Right ventricle myocardium superior (tissue), 1 donor: ENCODE data around the gene PRPS1. TPM values are rescaled to one million over a fixed set of nuclear protein-coding genes. Genes with fewer than 3 reads are reported as not detected.
"Not testable (repeated sequence)": the region's sequence is repeated elsewhere in the genome, so short reads cannot be mapped to it uniquely, and the experiment has no call there.

Experiments used
- ATAC-seq: fragments of 200-7000 bp; cut with Tn5 transposase; one replicate; pipeline ENCODE4 v1.9.1; 2020; ENCODE audit warnings: mild to moderate bottlenecking; ENCODE audit not compliant: poor library complexity
- DNase-seq: peaks from one replicate; pipeline ENCODE4 v3.0.0-alpha.2; 2020
- intact Hi-C: fragments of 100-400 bp; cut with DNase I; formaldehyde crosslinking; loops from one replicate; pipeline ENCODE4 v1.11.2; 2022
- total RNA-seq: library from RNA; stranded (reverse); fragmentation: NEBNext Ultra II Directional; extraction: Animal tissue kit (Norgen Biotek cat#: 25700); gene quantifications from one replicate; pipeline ENCODE4 v1.2.1, GENCODE V29; 2021
- donor health status: DM: no; HTN: yes; CAD: no; lungs with severe emphysema.

PRPS1 gene
- total RNA-seq, 1 donor from 2014 or later: 20.7 TPM

GRCh38 chrX:107669885-107670628, 41.7 kb downstream of the PRPS1 start:
- DNase-seq: no peak
- intact Hi-C loops: loop anchor here (5.0 kb wide), 1 partner anchor 107 kb away; the partner anchor contains the start of genes NCBP2L and TSC22D3
- ATAC-seq: no peak

DNA sequence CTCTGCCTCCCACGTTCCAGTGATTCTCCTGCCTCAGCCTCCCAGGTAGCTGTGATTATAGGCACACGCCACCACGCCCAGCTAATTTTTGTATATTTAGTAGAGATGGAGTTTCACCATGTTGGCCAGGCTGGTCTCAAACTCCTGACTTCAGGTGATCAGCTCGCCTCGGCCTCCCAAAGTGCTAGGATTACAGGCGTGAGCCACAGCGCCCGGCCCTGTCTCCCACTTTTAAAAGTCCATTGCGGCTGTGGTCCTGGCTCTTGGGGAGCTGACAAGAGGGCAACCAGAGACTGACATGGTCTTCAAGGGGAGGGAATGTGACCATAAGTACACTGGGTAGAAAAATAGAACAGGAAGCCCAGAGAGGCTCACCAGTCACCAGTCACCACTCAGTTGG, 42.9 kb downstream of the PRPS1 start:
- not testable (repeated sequence) for ATAC-seq, DNase-seq
- intact Hi-C loops: loop anchor here (5.0 kb wide), 1 partner anchor 106 kb away; the partner anchor contains the start of genes NCBP2L and TSC22D3

- intact Hi-C loops: loop anchor here (5.0 kb wide), 1 partner anchor 104 kb away; the partner anchor contains the start of genes NCBP2L and TSC22D3
- ATAC-seq (peak; percentile 44), DNase-seq (peak; percentile 80)
Measured at GRCh38 chrX:107672955-107673378, 44.7 kb downstream of the PRPS1 start.

DNA sequence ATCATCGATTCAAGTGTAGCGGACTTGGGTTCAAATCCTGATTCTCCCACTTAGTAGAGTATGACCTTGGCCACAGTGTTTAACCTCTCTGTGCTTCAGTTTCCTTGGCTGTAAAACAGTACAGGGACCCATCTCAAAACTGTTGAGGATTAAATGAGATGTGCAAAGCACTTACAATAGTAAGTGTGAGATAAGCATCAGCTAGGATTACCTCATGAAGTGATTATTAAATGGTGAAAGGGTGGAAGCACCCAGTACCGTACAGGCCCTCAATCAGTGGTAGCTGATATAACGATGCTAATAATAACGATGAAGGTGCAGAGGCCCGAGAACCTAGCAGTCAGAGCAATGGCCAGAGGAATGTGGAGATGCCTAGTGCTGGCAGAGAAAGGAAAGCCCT, 45.1 kb downstream of the PRPS1 start:
- DNase-seq (no peak), ATAC-seq (no peak)
- intact Hi-C loops: loop anchor here (5.0 kb wide), 1 partner anchor 104 kb away; the partner anchor contains the start of genes NCBP2L and TSC22D3

DNA sequence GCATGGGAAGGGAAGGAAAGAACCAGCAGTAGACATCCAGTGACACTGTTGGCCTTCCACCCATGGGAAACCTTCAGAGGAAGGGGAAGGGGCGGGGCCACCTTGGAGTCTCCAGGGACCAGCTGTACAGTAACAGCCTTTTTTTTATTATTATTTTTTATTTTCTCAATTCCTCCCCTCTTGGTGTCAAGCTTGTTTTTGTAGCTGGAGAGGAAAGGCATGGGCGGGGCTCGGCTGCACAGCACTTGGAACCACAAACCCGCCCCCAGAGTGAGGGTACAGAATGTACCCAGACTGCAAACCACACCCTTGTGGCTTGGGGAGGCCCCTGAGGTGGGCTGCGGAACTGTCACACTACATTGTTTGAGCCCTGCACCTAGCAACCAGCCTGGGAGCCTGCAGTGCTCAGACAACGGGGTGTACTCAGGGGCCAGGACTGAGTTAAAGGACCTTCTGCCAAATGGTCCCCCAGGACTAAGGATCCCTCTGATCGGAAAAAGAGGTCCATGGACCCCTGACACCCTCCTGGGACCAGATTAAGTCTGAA, 45.7 kb downstream of the PRPS1 start:
- peak; percentile 61 for ATAC-seq
- intact Hi-C loops: loop anchor here (5.0 kb wide), 1 partner anchor 103 kb away; the partner anchor contains the start of genes NCBP2L and TSC22D3
- DNase-seq: peak; percentile 91

- ATAC-seq (peak; percentile 44), DNase-seq (peak; percentile 70)
- intact Hi-C loops: loop anchor here (5.0 kb wide), 2 partner anchors 38 to 103 kb away; partner anchors contain the start of genes NCBP2L and TSC22D3
Measured at GRCh38 chrX:107674480-107675364, 46.4 kb downstream of the PRPS1 start.

- ATAC-seq (no peak), DNase-seq (no peak)
- intact Hi-C loops: loop anchor here (5.0 kb wide), 1 partner anchor 37 kb away; no protein-coding TSS in a partner anchor
Measured at GRCh38 chrX:107675365-107675654, 47.0 kb downstream of the PRPS1 start.

DNA sequence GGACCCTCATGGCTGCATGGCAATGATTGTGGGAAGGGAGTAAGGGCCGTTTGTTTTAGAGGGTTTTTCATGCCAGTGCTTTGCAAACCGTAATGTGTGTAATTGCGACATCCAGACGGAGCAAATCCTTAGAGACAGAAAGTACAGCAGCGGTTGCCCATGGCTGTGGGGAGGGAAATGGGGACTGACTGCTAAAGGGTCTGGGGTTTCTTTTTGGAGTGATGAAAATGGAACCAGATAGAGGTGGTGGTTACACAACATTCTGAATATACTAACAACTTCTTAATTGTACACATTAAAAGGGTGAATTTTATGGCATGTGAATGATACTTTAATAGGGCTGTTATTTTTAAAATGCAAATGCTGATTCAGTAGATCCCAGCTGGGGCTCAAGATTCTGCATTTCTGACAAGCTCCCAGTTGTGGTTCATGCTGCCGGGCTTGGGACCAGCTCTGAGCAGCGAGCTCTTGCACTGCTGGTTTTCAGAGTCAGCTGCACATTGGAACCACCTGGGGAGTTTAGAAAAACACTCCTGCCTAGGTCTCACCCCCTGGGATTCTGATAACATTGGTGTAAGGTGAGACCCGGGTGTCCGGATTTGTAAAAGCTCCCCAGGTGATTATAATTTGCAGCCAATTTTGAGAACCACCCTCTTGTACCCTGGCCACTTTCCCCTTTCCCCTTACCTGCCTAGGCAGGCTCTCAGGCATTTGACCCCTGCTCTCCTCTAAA, 47.7 kb downstream of the PRPS1 start:
- ATAC-seq: peak; percentile 25
- DNase-seq: peak; percentile 40
- intact Hi-C loops: loop anchor here (5.0 kb wide), 1 partner anchor 36 kb away; no protein-coding TSS in a partner anchor

DNA sequence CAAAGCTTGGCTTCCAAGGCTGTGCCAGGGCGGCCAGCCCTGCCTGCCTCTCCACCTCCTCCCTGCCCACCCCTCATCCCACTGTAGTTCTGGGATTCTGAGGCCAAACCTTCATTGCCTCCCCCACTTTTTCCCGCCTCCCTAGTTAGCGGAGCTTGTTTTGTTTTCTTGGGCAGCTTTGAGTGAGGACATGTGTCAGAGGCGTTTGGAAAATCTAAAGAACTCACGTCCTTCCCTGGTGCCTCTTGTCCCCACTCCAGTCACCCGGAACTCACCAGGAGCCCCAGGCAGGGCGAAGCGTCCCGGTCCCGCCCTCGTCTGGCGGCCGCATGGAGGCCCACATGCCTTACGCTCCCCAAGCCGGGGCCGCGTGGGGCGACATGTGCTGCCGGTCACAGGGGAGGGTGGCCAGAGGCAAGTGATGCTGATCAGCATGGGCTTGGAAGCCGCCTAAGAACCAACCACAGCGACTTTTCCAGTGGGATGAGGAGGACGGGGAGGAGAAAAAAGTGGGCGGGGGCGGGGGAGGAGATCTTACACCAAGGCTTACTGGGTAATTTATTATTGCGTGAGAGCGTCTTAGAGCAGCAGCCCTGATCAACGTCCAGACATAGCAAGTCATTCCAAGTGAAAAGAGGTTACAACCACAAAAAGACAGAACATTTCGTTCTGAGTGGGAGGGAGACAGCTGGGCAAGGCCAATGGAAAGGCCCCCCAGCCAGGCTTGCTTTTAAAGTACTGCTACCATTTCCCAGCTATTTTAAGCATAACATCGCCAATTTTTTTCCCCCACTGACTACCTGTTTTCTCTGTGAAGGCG, 48.5 kb downstream of the PRPS1 start:
- DNase-seq (peak; percentile 91), ATAC-seq (peak; percentile 55)
- intact Hi-C loops: loop anchor here (5.0 kb wide), 1 partner anchor 36 kb away; no protein-coding TSS in a partner anchor

GRCh38 chrX:107677501-107677901, 49.2 kb downstream of the PRPS1 start:
- no peak for DNase-seq
- no peak for ATAC-seq
- intact Hi-C loops: loop anchor here (5.0 kb wide), 1 partner anchor 35 kb away; no protein-coding TSS in a partner anchor

DNA sequence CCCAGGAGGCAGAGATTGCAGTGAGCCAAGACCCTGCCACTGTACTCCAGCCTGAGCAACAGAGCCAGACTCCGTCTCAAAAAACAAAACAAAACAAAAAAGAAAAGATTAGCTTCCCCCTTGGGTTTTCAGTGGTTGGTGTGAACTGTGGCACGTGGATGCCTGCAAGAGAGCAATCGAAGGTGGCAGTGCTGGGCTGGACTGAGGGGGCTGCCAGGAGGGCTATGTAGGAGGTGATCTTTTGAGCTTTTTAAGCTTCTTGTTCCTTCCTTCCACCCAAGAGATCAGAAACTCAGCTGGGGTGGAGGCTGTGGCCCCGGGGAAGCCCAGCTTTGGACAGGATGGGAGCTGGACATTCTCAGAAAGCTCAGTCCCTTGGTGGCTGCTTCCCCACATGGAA, 49.6 kb downstream of the PRPS1 start:
- DNase-seq (peak; percentile 52), ATAC-seq (peak; percentile 4)
- intact Hi-C loops: loop anchor here (5.0 kb wide), 1 partner anchor 34 kb away; no protein-coding TSS in a partner anchor

- DNase-seq: peak; percentile 90
- intact Hi-C loops: loop anchor here (5.0 kb wide), 1 partner anchor 33 kb away; no protein-coding TSS in a partner anchor
- peak; percentile 36 for ATAC-seq
Measured at GRCh38 chrX:107678957-107679740, 50.8 kb downstream of the PRPS1 start.

DNA sequence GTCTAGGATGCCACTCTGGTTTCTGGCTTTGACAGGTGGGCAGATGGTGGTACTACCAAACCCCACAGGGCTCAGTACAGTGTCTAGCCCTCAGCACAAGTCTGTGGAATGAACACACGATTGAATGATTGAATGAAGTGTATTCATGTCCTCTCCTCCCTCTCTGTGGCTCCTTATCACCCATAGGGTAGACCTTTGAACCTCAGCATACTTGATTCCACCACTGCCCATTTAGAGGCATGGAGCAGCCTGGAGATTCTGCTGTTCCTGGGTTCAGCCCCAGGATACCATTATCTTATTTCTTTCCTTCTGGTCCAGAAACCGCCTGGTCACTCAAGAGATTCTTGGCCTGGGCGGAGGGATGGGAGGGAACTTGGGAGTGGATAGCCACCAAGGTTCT, 53.9 kb downstream of the PRPS1 start:
- no peak for ATAC-seq
- intact Hi-C loops: no loop called here
- DNase-seq: no peak

DNA sequence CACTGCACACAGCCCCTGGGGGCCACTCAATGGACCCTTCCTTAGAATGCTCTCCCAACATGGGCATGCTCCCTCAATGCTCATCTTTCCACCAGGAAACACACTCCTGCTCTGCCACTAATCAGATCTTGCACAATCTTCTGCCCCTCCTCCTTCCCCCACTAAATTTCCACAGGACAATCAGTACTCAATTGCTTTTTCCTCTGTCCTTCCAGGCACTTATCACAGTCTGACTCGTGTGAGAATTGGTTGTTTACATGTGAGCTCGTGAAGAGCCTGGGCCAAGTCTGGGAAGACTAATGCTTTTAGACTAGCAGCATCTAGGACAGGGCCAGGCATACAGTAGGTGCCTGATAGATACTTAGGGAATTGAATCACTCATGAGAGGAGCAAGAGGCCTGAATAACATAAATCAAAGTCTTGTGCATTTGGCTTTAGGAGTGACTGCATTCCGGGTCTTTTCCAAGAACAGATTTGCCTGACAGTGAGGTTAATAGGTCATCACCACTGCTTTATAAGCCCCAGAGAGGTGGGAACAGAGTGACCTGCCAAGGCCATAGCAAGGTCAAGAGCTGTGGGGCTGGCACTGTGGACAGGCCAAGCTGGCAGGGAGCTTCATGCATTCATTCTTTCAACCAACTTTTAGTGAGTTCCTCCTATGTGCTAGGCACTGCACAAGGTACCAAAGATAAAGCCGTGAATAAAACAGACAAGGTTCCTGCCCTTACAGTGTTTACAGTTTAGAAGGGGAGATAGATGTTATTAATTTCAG, 55.0 kb downstream of the PRPS1 start:
- intact Hi-C loops: no loop called here
- no peak for DNase-seq
- ATAC-seq: peak; percentile 67

GRCh38 chrX:107683931-107684330, 55.6 kb downstream of the PRPS1 start:
- no peak for DNase-seq
- intact Hi-C loops: no loop called here
- no peak for ATAC-seq

DNA sequence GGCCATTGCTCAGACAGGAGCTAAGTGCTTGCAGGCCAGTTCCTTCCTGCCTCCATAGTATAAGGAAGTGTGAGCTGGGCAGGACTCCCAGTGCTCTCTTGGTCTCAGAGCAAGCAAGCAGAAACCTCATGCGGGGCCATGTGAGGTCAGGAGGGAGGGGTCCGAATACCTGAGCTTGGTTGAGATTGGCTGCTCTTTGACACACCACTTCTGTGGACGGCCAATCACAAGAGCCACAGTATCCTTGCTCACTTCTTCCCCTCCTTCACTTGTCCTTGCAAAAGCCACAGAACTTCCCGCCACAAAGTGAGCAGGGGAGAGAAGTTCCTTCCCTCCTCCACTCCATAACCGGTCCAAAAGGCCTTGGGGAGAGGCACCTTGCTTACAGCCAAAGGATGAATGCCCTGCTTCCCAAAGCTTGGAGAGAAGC, 56.7 kb downstream of the PRPS1 start:
- peak; percentile 83 for ATAC-seq
- intact Hi-C loops: no loop called here
- DNase-seq: peak; percentile 87
